ENCODE measurements around the gene UBE3D.

GRCh38 chr6:82984720-82985119, 80.9 kb downstream of the UBE3D start:
- TF ChIP-seq CTCF (conservative IDR thresholded peaks at IDR 0.05; ENCODE audit: low read depth, low read length), result no peak
- TF ChIP-seq RAD21 (IDR thresholded peaks at IDR 0.05; ENCODE audit: low read length), result no peak

Data from IMR-90 (cell line).